Dedifferentiated amniotic fluid mesenchymal stem cell (primary cell): ENCODE data around the gene USP2.

Experiments
- DNase-seq: peaks from one replicate; pipeline ENCODE4 v3.0.0-alpha.2; 2016; ENCODE audit errors: extremely low spot score

Gene USP2

GRCh38 chr11:119381181-119381988, at the start of gene USP2:
Gene USP2, minus strand, starts transcription at chr11:119381690. Its CDS starts 8,210 bp downstream, at chr11:119373480.
- DNase-seq = peak; percentile 97

GRCh38 chr11:119427279-119427678, 45.8 kb upstream of the USP2 start:
- DNase-seq = no peak

GRCh38 chr11:119426142-119426541, 44.7 kb upstream of the USP2 start:
- no peak for DNase-seq

GRCh38 chr11:119424775-119425174, 43.3 kb upstream of the USP2 start:
- DNase-seq = no peak

- no peak for DNase-seq
Observed at GRCh38 chr11:119424276-119424675, 42.8 kb upstream of the USP2 start.

- no peak for DNase-seq
Observed at GRCh38 chr11:119423509-119424254, 42.2 kb upstream of the USP2 start.

- DNase-seq = peak; percentile 29
Observed at GRCh38 chr11:119422809-119423508, 41.5 kb upstream of the USP2 start, which contains the start of gene THY1. Gene THY1, minus strand, starts transcription at chr11:119423172. Its CDS starts 2,267 bp downstream, at chr11:119420905.

GRCh38 chr11:119421941-119422808, 40.7 kb upstream of the USP2 start:
- DNase-seq = peak; percentile 18

GRCh38 chr11:119421351-119421750, 39.9 kb upstream of the USP2 start:
- DNase-seq = no peak

GRCh38 chr11:119420631-119421030, 39.1 kb upstream of the USP2 start:
- DNase-seq = no peak

GRCh38 chr11:119419834-119420492, 38.5 kb upstream of the USP2 start:
- no peak for DNase-seq

GRCh38 chr11:119419246-119419645, 37.8 kb upstream of the USP2 start:
- DNase-seq = no peak

GRCh38 chr11:119418759-119419158, 37.3 kb upstream of the USP2 start:
- no peak for DNase-seq

- DNase-seq = peak; percentile 86
Observed at GRCh38 chr11:119417726-119418540, 36.4 kb upstream of the USP2 start.

- DNase-seq = peak; percentile 40
Observed at GRCh38 chr11:119416606-119417580, 35.4 kb upstream of the USP2 start.

GRCh38 chr11:119415966-119416365, 34.5 kb upstream of the USP2 start:
- DNase-seq = no peak

- DNase-seq = no peak
Observed at GRCh38 chr11:119415517-119415916, 34.0 kb upstream of the USP2 start.

- DNase-seq = no peak
Observed at GRCh38 chr11:119414734-119415133, 33.2 kb upstream of the USP2 start.

- no peak for DNase-seq
Observed at GRCh38 chr11:119414321-119414720, 32.8 kb upstream of the USP2 start.
